HG03097 (cell line): ENCODE results near the gene DYNLL2.
"Not testable (repeated sequence)": the region's sequence is repeated elsewhere in the genome, so short reads cannot be mapped to it uniquely, and the experiment has no call there.

Experiments
- ATAC-seq: cut with Tn5 transposase; IDR thresholded peaks from one replicate; pipeline ENCODE4 v1.9.1; 2021; ENCODE audit not compliant: unreplicated experiment, low FRiP score

Gene DYNLL2

GRCh38 chr17:58082870-58083490, at the start of gene DYNLL2:
Gene DYNLL2 (plus strand): TSS chr17:58083419. CDS start chr17:58087091, 3,672 bp downstream.
- ATAC-seq = peak; percentile 49

GRCh38 chr17:58039975-58040374, 43.2 kb upstream of the DYNLL2 start:
- no peak for ATAC-seq

GRCh38 chr17:58040386-58040785, 42.8 kb upstream of the DYNLL2 start:
- ATAC-seq = no peak

- ATAC-seq = no peak
Observed at GRCh38 chr17:58041161-58041560, 42.1 kb upstream of the DYNLL2 start.

- no peak for ATAC-seq
Observed at GRCh38 chr17:58043221-58044181, 39.7 kb upstream of the DYNLL2 start.

- ATAC-seq = not testable (repeated sequence)
Observed at GRCh38 chr17:58044256-58044655, 39.0 kb upstream of the DYNLL2 start.

GRCh38 chr17:58046239-58047094, 36.8 kb upstream of the DYNLL2 start:
- ATAC-seq = no peak

- no peak for ATAC-seq
Observed at GRCh38 chr17:58047376-58048150, 35.7 kb upstream of the DYNLL2 start.

- ATAC-seq = no peak
Observed at GRCh38 chr17:58049533-58049932, 33.7 kb upstream of the DYNLL2 start.

- no peak for ATAC-seq
Observed at GRCh38 chr17:58050966-58051365, 32.3 kb upstream of the DYNLL2 start.

GRCh38 chr17:58051468-58051867, 31.8 kb upstream of the DYNLL2 start:
- ATAC-seq = no peak

GRCh38 chr17:58052407-58052806, 30.8 kb upstream of the DYNLL2 start:
- ATAC-seq = no peak

- no peak for ATAC-seq
Observed at GRCh38 chr17:58052945-58053715, 30.1 kb upstream of the DYNLL2 start.

- ATAC-seq = no peak
Observed at GRCh38 chr17:58054641-58055040, 28.6 kb upstream of the DYNLL2 start.

GRCh38 chr17:58056476-58056875, 26.7 kb upstream of the DYNLL2 start:
- ATAC-seq = no peak

- no peak for ATAC-seq
Observed at GRCh38 chr17:58059141-58059540, 24.1 kb upstream of the DYNLL2 start.

GRCh38 chr17:58060596-58061191, 22.5 kb upstream of the DYNLL2 start:
- no peak for ATAC-seq

GRCh38 chr17:58061672-58062071, 21.5 kb upstream of the DYNLL2 start:
- no peak for ATAC-seq

- no peak for ATAC-seq
Observed at GRCh38 chr17:58065238-58065637, 18.0 kb upstream of the DYNLL2 start.
